Left ventricle myocardium superior (tissue), 1 donor: ENCODE data around the gene CNPY4. TPM values are rescaled to one million over a fixed set of nuclear protein-coding genes. Genes with fewer than 3 reads are reported as not detected.

Experiments
- ATAC-seq: fragments of 200-7000 bp; cut with Tn5 transposase; one replicate; pipeline ENCODE4 v1.9.1; 2020; ENCODE audit warnings: mild to moderate bottlenecking, moderate library complexity
- DNase-seq: peaks from one replicate; pipeline ENCODE4 v3.0.0-alpha.2; 2020
- intact Hi-C: fragments of 100-400 bp; cut with micrococcal nuclease; formaldehyde crosslinking; loops from one replicate; pipeline ENCODE4 v1.11.0; 2022
- total RNA-seq: library from RNA; stranded (reverse); fragmentation: NEBNext Ultra II Directional; extraction: Animal tissue kit (Norgen Biotek cat#: 25700); gene quantifications from one replicate; pipeline ENCODE4 v1.2.1, GENCODE V29; 2021
- donor health status: DM: no; HTN: yes; CAD: no; lungs with severe emphysema.

Gene CNPY4
- total RNA-seq, 1 donor from 2014 or later: 10.8 TPM

DNA sequence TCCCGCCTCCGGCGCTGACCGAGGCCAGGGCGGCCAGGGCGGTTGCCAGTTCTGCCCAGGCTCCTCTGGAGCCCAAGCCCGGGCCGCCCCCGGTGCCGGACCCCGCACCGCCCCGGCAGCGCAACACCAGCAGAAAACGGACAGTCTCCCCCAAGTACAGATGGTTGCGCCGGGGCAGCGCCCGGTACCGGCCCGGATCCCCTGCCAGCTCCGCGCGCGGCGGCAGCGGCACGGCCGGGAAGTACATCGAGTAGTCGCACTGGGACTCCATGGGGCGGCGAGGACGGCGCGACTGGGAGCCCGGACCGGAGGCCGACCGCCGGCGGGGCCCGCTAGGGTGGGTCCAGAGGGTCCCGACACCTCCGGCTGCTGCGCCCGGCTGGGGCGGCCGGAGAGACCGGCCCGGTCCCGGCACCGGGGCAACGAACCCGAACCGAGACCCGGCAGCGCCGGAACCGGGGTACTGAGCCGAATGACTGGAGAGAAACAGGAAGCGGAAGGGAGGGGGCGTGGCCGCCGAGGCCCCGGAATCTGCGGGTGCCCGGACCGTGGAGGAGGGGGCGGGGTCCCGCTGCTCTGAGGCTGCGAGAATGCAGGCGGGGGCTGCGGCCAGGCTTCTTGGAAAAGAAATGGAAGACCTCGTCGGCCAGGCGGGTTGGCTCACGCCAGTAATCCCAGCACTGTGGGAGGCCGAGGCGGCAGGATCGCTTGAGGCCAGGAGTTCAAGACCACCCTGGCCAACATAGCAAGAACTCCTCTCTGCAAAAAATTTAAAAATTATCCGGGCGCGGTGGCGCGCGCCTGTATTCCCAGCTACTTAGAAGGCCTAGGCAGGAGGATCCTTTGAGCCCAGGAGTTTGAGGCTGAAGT lies 39.0 kb downstream of the CNPY4 start, which contains the start of gene TRAPPC14:
Gene TRAPPC14 (minus strand): TSS at position 495 of the 870 bp plus-strand sequence. CDS start 224 bp downstream, at position 271.
- intact Hi-C loops: no loop called here
- ATAC-seq (peak; percentile 93), DNase-seq (peak; percentile 97)

DNA sequence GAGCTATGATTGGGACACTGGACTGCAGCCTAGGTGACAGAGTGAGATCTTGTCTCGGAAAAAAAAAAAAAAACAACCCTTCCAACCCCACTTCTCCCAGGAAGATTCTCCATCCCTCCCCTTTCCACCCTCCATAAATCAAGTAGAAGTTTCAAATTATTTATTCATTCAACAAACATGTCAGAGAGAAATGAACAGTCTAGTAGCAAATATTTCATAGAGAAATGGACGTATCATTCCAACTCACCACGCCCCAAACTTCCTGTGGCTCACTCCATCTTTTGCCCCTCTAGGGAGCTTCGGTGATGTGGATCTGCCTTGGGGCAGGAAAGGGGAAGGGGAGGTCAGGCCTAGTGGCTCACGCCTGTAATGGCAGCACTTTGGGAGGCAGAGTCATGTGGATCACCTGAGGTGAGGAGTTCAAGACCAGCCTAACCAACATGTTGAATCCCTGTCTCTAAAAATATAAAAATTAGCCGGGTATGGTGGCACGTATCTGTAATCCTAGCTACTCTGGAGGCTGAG lies 39.7 kb downstream of the CNPY4 start:
- peak; percentile 4 for DNase-seq
- intact Hi-C loops: no loop called here
- no peak for ATAC-seq

- no peak for ATAC-seq
- intact Hi-C loops: no loop called here
- peak; percentile 26 for DNase-seq
Measured at GRCh38 chr7:100160067-100160466, 40.6 kb downstream of the CNPY4 start.

- ATAC-seq (no peak), DNase-seq (no peak)
- intact Hi-C loops: no loop called here
Measured at GRCh38 chr7:100163006-100163531, 43.6 kb downstream of the CNPY4 start.

DNA sequence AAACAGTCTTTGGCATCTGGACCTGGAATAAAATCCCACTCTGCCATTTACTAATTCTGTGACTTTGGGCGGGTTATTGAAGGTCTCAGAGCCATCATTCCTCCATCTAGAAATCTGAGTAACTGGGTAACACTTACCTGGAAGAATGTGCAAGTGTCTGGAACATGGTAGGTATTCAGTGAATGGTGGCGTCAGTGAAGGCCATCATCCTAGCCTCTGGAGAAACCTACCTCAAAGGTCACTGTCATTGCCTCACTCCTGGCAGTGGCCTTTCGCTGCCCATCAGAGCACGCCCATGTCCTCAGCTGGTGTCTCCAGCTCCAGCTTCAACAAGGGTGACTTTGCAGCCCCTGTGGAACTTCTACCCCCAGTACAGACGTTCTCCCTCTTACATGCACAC lies 44.4 kb downstream of the CNPY4 start:
- ATAC-seq (no peak), DNase-seq (no peak)
- intact Hi-C loops: no loop called here

DNA sequence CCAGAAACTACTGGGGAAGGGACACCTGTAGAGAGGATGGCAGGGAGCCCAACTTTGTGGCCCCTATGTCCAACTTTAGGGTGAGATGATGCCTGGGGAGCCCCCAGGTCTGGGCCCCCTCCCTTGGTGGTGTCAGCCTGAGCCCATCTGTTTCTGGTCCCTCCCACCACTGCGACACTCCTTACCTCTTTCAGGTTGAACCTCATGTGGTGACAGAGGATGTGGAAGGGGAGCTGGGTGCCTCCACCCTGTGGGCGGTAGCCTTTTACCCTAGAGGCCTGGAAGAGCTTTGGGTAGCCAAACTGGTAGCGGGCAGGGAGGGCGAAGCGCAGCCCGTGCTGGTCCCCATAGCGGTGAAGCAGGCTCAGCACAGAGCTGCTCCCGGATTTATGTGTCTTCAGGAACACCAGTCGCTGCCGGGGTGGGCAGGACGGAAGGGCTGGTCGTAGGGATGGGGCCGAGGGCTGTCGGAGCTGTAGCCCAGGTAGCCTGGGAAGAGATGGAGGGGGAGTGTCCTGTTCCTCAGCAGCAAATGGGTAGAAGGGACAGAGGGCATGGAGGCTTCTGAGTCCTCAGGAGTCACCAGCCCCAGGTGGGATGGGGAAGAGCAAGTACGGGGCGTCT lies 47.0 kb downstream of the CNPY4 start:
- no peak for ATAC-seq
- intact Hi-C loops: no loop called here
- DNase-seq: no peak

- intact Hi-C loops: no loop called here
- DNase-seq: no peak
- ATAC-seq: no peak
Measured at GRCh38 chr7:100166970-100167911, 47.8 kb downstream of the CNPY4 start.

DNA sequence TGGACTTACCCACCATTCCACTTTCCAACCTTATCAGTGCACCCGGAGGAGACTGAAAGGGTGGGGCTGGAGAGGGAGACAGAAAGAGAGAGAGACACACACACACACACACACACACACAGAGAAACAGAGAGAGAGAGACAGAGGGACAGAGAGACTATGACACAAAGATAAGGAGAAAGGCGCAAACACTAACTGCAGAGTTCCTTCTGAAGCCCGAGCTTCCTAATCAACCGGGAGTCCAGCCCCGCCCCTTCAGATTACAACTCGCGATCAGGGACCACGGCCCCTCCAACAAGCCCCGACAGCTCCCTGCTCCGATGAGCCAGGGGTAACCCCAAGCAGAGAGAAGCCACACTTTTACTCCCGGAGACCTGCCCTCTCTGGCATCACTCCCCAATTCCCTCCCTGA lies 48.5 kb downstream of the CNPY4 start:
- DNase-seq (no peak), ATAC-seq (peak; percentile 50)
- intact Hi-C loops: no loop called here

- ATAC-seq (no peak), DNase-seq (no peak)
- intact Hi-C loops: no loop called here
Measured at GRCh38 chr7:100169147-100169850, 49.9 kb downstream of the CNPY4 start.

- intact Hi-C loops: no loop called here
- DNase-seq: no peak
- ATAC-seq: no peak
Measured at GRCh38 chr7:100170101-100170897, 50.9 kb downstream of the CNPY4 start.

DNA sequence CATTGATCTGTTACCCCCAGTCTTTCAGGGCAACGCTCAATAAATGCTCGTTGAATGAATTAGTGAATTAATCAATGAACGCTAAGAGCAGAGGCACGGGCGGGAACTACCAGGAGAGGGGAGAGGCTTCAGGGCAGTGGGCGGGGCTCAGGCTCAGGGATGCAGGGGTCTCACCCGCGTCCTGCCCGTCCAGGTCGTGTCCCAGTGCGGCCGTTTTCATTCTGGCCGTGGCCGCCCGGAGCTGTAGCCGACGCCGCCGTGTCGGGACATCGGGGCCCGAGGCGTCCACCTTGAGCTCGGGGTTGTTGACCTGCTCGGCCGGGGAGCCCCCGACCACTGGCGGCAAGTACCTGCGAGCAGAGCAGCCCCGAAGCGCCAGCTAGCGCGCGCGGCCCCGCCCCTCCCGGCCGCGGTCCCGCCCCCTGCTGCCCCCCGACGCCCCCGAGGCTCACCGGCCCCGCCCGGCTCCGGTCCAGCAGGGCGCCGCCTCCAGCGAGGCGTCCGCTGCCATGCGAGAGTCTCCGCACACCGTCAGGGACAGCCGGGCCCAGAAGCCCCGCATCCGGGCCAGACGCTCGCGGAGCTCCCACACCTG lies 51.8 kb downstream of the CNPY4 start:
- ATAC-seq (no peak), DNase-seq (no peak)
- intact Hi-C loops: no loop called here

GRCh38 chr7:100171840-100172239 lies 52.4 kb downstream of the CNPY4 start:
- DNase-seq (no peak), ATAC-seq (no peak)
- intact Hi-C loops: no loop called here

DNA sequence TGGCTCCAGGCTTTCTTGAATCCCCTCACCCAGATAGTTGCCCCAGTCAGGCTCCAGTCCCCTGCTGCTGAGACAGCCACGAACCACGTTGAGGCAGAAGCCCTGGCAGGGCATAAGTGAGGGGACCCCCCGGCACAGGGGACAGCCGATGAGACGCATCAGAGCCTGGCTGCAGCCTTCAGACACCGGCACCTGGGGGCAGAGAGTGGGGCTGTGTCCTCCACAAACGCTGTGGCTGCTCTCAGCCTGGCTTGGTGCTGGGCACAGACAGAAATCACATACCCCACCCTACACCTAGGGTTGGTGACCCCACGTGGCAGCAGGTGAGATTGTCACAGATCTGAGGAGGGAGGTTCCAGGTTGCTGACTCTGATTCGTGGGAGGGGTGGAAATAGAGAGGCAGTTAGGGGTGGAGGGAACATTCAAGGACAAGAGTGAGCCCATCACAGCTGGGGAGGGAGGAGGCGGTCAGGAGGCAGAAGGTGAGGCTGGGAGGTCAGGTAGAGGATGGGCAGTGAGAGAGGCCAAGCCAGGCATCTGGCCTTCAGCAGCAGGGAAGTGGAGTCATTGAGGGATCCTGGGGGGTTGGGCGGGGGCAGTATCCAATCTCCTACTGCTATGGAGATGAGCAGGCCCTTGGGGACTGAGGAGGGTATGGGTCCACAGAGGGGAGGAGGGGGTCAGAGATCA lies 54.5 kb downstream of the CNPY4 start:
- intact Hi-C loops: no loop called here
- no peak for ATAC-seq
- DNase-seq: no peak

GRCh38 chr7:100174582-100174981 lies 55.1 kb downstream of the CNPY4 start:
- intact Hi-C loops: no loop called here
- DNase-seq (no peak), ATAC-seq (no peak)
